ENCODE measurements around the gene CREBRF.

The CREBRF gene

DNA sequence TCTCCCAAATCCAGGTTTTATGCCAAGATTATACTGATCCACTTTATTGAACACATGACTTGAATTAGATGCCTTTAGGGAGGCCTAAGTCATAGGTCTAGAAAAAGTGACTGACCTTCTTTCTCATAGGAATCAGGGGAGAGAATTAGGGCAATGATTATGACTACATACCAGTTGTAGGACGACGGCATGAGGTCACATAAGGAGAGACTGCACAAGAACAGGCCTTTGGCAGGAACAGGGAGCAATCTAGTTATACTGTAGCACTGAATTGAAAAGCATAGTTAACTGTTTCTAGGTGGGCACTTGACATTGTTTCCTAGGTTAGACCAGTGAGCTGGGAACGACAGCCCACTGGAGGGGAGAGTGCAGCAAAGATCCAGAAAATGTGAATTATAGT, 22.7 kb downstream of the CREBRF start:
- ChIA-PET CTCF (no interaction called here), POLR2A (no interaction called here)
- TF ChIP-seq, protein P1, sequence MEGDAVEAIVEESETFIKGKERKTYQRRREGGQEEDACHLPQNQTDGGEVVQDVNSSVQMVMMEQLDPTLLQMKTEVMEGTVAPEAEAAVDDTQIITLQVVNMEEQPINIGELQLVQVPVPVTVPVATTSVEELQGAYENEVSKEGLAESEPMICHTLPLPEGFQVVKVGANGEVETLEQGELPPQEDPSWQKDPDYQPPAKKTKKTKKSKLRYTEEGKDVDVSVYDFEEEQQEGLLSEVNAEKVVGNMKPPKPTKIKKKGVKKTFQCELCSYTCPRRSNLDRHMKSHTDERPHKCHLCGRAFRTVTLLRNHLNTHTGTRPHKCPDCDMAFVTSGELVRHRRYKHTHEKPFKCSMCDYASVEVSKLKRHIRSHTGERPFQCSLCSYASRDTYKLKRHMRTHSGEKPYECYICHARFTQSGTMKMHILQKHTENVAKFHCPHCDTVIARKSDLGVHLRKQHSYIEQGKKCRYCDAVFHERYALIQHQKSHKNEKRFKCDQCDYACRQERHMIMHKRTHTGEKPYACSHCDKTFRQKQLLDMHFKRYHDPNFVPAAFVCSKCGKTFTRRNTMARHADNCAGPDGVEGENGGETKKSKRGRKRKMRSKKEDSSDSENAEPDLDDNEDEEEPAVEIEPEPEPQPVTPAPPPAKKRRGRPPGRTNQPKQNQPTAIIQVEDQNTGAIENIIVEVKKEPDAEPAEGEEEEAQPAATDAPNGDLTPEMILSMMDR (IDR thresholded peaks at IDR 0.05; ENCODE audit: control extremely low read depth, extremely low read depth, low read depth, missing control alignments): no peak
- DNase-seq (ENCODE audit: extremely low spot score): no peak

DNA sequence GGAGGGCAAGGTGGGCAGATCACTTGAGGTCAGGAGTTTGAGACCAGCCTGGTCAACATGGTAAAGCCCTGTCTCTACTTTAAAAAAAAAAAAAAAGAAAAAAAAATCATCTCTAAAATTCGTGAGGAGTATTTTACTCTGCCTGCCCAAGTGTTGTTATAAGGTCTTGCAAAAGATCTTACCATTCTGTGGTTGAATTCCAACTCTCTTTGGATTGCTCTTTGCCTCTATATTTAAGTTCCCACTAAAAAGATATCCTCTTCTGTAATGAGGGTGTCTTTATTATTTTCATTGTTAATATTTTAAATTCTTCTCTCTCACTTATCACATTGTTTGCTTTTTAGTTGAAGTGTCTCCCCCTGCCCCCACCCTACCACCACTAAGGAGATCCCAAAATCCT, 33.4 kb downstream of the CREBRF start:
- no peak for DNase-seq (ENCODE audit: extremely low spot score)
- TF ChIP-seq, protein P1 (IDR thresholded peaks at IDR 0.05; ENCODE audit: control extremely low read depth, extremely low read depth, low read depth, missing control alignments): no peak
- POLR2A ChIA-PET: no interaction called here
- CTCF ChIA-PET: no interaction called here

DNA sequence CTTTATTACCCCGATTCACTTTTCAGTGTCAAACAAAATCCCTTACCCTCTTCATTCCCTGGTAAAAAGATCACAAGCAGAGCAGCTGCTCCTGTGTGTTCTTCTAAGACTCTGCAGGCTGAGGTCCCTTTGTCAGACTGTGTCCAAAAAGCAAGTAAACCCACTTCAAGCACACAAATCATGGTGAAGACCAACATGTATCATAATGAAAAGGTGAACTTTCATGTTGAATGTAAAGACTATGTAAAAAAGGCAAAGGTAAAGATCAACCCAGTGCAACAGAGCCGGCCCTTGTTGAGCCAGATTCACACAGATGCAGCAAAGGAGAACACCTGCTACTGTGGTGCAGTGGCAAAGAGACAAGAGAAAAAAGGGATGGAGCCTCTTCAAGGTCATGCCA, 34.5 kb downstream of the CREBRF start:
- ChIA-PET POLR2A (no interaction called here), CTCF (no interaction called here)
- no peak for DNase-seq (ENCODE audit: extremely low spot score)
- TF ChIP-seq, protein P1 (IDR thresholded peaks at IDR 0.05; ENCODE audit: control extremely low read depth, extremely low read depth, low read depth, missing control alignments): no peak

DNA sequence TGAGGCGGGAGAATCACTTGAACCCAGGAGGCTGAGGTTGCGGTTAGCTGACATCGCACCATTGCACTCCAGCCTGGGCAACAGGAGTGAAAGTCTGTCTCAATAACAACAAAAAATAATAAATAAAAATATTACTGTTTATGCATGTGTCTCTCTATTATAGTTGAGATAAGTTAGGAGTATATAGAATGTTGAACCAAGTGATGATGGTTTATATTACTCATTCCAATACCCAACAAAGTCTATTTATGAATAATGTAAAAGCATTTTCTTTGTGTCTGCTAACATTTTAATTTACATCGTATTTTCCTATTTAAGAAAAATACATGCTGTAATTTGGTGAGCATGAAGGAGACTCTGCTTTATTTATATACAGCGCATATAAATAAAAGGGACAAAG, 35.8 kb downstream of the CREBRF start:
- CTCF ChIA-PET: interaction anchor here (0.6 kb wide), 1 partner anchor 28 kb away, joined by 3 read pairs; no protein-coding TSS in a partner anchor
- DNase-seq (ENCODE audit: extremely low spot score): no peak
- TF ChIP-seq, protein P1 (IDR thresholded peaks at IDR 0.05; ENCODE audit: control extremely low read depth, extremely low read depth, low read depth, missing control alignments): no peak
- POLR2A ChIA-PET: no interaction called here

DNA sequence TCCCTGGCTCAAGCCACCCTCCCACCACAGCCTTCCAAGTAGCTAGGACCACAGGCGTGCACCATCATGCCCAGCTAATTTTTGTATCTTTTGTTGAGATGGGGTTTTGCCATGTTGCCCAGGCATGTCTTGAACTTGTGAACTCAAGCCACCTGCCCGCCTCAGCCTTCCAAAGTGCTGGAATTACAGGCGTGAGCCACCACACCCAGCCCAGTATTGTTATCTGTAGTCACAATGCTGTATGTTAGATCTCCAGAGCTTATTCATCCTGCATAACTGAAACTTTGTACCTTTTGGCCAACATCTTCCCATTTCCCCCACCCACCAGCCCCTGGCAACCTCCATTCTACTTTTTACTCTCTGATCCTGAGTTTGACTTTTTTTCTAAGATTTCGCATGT, 37.5 kb downstream of the CREBRF start:
- CTCF ChIA-PET: interaction anchor here (0.7 kb wide), 1 partner anchor 28 kb away, joined by 3 read pairs; no protein-coding TSS in a partner anchor
- DNase-seq (ENCODE audit: extremely low spot score): no peak
- POLR2A ChIA-PET: no interaction called here
- TF ChIP-seq, protein P1 (IDR thresholded peaks at IDR 0.05; ENCODE audit: control extremely low read depth, extremely low read depth, low read depth, missing control alignments): no peak

DNA sequence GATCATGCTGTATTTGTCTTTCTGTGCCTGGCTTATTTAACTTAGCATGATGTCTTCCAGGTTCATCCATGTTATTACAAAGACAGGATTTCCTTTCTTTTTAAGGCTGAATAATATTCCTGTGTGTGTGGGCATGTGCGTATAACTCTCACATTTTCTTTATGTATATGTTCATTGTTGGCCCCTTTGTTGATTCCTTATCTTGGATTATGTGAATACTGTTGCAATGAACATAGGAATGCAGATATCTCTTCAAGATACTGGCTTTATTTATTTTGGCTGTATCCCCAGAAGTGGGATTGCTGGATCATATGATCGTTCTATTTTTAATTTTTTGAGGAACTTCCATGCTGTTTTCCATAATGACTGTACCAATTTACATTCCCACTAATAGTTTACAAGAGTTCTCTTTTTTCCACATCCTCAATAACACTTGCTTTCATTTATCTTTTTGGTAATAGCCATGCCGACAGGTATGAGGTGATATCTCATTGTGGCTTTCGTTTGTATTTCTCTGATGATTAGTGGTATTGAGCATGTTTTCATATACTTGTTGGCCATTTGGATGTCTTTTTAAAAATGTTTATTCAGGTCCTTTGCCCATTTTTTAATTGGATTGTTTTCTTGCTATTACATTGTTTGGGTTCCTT, 38.0 kb downstream of the CREBRF start:
- CTCF ChIA-PET: no interaction called here
- TF ChIP-seq, protein P1 (IDR thresholded peaks at IDR 0.05; ENCODE audit: control extremely low read depth, extremely low read depth, low read depth, missing control alignments): no peak
- POLR2A ChIA-PET: no interaction called here
- DNase-seq (ENCODE audit: extremely low spot score): no peak
